Activated naive CD8-positive, alpha-beta T cell treated with anti-CD3 and anti-CD28 coated beads, Interleukin-2, amount 50 U/mL, for 16 hours (primary cell): Measurements from ENCODE around the gene MN1.

Experiments used
- DNase-seq: peaks from one replicate; pipeline ENCODE4 v3.0.0-alpha.2; 2020; ENCODE audit warnings: low read depth, low spot score

MN1 gene

GRCh38 chr22:27740202-27740748 lies 61.3 kb downstream of the MN1 start:
- DNase-seq: no peak

- DNase-seq: no peak
These were observed 64.0 kb downstream of the MN1 start for GRCh38 chr22:27737521-27737920.

GRCh38 chr22:27734066-27734465 lies 67.5 kb downstream of the MN1 start:
- DNase-seq: no peak

- no peak for DNase-seq
These were observed 68.7 kb downstream of the MN1 start for GRCh38 chr22:27732841-27733240.

- no peak for DNase-seq
These were observed 69.2 kb downstream of the MN1 start for GRCh38 chr22:27732391-27732790.

- DNase-seq: no peak
These were observed 69.9 kb downstream of the MN1 start for GRCh38 chr22:27731621-27732020.

- no peak for DNase-seq
These were observed 70.7 kb downstream of the MN1 start for GRCh38 chr22:27730641-27731433.

- no peak for DNase-seq
These were observed 72.3 kb downstream of the MN1 start for GRCh38 chr22:27729246-27729645.

GRCh38 chr22:27727673-27728451 lies 73.7 kb downstream of the MN1 start:
- DNase-seq: no peak

GRCh38 chr22:27726686-27727449 lies 74.7 kb downstream of the MN1 start:
- DNase-seq: no peak

GRCh38 chr22:27726331-27726685 lies 75.2 kb downstream of the MN1 start:
- no peak for DNase-seq

- DNase-seq: no peak
These were observed 75.9 kb downstream of the MN1 start for GRCh38 chr22:27725661-27726060.

- DNase-seq: no peak
These were observed 76.8 kb downstream of the MN1 start for GRCh38 chr22:27724709-27725108.

- DNase-seq: no peak
These were observed 77.4 kb downstream of the MN1 start for GRCh38 chr22:27724157-27724556.

- no peak for DNase-seq
These were observed 77.8 kb downstream of the MN1 start for GRCh38 chr22:27723708-27724107.

- no peak for DNase-seq
These were observed 78.4 kb downstream of the MN1 start for GRCh38 chr22:27723158-27723557.

- DNase-seq: no peak
These were observed 80.7 kb downstream of the MN1 start for GRCh38 chr22:27720860-27721259.

- no peak for DNase-seq
These were observed 81.9 kb downstream of the MN1 start for GRCh38 chr22:27719535-27720227.

- no peak for DNase-seq
These were observed 82.6 kb downstream of the MN1 start for GRCh38 chr22:27719036-27719347.

GRCh38 chr22:27718186-27719035 lies 83.1 kb downstream of the MN1 start:
- DNase-seq: no peak

- DNase-seq: no peak
These were observed 84.5 kb downstream of the MN1 start for GRCh38 chr22:27717094-27717493.
